Activated T-helper 1 cell treated with Interleukin-2 at 50 U/mL for 16 hours (primary cell): ENCODE data around the gene PTH2.
"Not testable (repeated sequence)": the region's sequence is repeated elsewhere in the genome, so short reads cannot be mapped to it uniquely, and the experiment has no call there.

Source experiments
- DNase-seq: peaks from one replicate; pipeline ENCODE4 v3.0.0-alpha.2; 2020; ENCODE audit warnings: low read depth

PTH2 gene

DNA sequence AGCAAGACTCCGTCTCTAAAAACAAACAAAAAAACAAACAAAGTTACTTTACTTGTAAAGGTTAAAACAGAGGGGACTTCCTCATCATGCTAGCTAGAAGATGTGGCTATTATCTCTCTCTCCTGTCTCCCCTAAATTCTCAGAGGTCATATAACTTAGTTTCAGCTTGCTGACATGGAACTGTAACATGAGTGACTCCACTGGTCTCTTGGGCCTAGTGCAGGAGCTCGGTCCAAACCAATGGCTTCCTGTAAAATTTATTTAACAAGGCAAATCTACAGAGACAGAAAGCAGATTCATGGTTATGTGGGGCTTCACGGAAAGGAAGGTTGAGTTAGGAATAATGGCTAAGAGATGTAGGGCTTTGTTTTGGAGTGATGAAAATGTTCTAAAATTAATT lies 44.7 kb downstream of the PTH2 start:
- no peak for DNase-seq

- DNase-seq, result no peak
These were observed 48.4 kb downstream of the PTH2 start for GRCh38 chr19:49374665-49375434.

DNA sequence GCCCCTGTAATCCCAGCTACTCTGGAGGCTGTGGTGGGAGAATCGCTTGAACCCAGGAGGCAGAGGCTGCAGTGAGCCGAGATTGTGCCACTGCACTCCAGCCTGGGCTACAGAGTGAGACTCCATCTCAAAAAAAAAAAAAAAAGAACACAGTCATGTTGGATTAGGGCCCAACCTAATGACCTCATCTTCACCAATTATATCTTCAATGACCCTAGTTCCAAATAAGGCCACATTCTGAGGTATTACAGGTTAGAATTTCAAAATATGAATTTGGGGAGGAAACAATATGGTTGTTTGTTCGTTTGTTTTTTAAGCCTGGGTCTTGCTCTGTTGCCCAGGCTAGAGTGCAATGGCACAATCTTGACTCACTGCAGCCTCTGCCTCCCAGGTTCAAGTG lies 50.1 kb downstream of the PTH2 start:
- DNase-seq, result not testable (repeated sequence)
